T-helper 9 cell (primary cell): Measurements from ENCODE around the gene LYRM4.
"Not testable (repeated sequence)": the region's sequence is repeated elsewhere in the genome, so short reads cannot be mapped to it uniquely, and the experiment has no call there.

Experiments used
- DNase-seq: peaks from one replicate; pipeline ENCODE4 v3.0.0-alpha.2; 2020

LYRM4 gene

GRCh38 chr6:5071216-5071615 lies 189.5 kb downstream of the LYRM4 start:
- no peak for DNase-seq

DNA sequence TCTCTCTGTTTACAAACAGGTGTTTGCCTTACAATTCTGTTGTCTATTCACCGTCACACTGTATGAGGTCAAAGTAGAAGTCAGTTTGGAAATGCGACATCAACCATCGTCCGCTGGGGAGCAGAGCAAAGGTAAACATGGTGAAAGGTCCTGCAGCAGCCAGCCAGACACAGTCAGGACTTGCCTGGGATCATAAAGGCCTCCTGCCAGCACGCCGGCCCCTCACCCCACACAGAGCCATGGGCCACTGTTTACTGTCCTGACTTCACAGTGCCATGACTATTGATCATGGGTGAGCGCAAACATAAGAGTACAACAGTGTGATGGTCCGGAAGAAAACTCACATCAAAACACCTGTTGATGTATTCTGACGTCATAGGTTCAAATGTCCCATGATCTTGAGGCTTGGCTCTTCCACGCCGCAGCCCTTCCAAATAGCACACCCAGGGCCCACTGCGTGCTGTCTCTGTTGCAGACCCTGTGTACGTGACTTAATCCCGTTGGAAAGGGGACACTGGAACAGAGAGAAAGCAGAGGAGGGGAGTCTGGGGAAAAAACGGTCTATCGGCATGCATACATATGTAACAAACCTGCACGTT lies 192.5 kb downstream of the LYRM4 start:
- DNase-seq, result no peak

DNA sequence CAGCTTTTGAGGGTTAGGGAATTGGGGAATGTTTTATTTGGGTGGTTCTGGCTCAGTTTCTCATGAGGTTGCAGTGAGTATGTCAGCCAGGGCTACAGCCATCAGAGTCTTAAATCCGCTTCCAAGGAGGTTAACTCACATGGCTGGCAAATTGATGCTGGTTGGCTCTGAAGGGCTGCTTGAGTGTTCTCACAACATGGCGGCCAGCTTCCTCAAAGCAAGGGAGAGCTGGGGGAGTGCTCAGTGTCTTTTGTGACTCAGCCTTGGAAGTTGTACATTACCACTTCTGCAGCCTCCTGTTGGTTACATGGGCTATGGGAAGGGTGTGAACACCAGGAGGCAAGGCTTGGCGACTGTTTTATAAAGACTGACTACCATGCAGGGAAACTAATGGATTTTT lies 193.4 kb downstream of the LYRM4 start:
- no peak for DNase-seq

DNA sequence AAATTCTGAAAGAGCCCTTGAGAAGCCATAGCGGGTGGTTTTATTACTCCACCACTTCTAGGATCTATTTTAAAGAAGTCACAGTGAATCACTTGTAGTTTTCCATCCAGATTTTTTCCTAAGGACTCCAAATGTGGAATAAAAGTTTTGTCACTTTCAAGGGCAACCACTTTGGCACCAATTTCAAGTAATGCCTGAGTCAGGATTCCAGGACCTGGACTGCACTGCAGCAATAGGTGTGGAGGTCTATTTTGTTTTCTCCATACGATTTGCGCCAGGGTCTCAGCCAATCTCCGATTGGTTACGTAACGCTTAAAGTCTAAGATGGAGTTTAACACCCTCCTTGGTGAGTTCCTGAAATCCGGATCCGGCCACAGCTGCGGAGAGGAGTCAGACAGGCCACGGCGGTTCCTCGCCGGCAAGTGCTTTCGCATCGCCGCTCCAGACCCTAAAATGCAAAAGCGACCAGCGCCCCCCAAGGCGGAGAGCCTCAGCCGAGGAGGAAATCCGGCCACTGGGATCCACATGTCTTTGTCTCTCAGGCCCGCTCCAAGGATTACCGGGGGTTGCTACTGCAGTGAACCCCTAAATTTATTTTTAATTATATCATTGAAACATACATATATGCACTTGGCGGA lies 194.2 kb downstream of the LYRM4 start:
- no peak for DNase-seq

DNA sequence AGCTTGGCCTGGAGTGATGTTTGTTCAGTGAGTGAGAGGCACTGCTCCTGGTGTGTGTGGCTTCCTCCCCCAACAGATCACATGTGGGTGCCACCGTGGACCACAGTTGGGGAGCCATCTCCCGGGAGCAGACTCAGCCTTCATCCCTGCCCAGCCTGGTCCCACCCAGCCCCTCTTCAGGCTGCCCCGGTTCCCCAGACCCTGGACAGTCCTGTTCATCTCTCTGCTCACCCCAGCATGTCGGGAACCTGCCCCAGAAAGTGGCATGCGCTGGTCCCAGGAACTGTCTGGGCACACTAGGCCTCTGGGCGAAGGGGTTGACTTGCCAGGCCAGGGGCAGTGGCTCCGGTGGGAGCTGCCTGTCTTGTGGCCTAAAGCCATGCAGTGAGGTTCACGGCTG lies 197.1 kb downstream of the LYRM4 start:
- no peak for DNase-seq

DNA sequence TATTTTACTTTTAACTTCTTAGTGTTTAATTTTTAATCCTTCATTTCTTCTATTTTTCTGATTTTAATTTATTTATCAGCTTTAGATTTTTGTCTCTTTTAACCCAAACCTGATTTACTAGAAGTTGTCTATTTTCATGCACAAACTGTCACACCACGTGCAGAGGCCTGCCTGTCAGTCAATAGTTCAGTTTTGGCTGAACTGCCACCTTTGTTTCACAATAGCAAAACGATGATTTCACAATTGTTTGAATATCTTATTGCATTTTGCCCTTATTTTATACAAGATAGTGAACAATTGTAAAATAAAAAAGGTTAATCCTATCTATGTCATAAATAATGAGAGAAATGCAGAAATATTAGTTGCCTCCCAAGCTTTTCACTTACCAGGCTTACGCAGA lies 199.6 kb downstream of the LYRM4 start:
- DNase-seq, result no peak

DNA sequence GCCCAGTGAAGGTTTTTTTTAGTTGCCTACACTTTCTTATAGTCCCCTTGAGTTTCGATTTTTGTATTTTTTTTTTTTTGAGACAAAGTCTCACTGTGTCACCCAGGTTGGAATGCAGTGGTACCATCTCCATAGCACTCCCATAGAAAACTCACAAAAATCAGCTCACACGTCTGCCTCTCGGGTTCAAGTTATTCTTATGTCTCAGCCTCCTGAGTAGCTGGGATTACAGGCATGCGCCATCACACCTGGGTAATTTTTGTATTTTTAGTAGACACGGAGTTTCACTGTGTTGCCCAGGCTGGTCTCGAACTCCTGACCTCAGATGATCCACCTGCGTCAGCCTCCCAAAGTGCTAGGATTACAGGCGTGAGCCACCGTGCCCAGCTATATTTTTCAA lies 200.3 kb downstream of the LYRM4 start:
- DNase-seq, result not testable (repeated sequence)

DNA sequence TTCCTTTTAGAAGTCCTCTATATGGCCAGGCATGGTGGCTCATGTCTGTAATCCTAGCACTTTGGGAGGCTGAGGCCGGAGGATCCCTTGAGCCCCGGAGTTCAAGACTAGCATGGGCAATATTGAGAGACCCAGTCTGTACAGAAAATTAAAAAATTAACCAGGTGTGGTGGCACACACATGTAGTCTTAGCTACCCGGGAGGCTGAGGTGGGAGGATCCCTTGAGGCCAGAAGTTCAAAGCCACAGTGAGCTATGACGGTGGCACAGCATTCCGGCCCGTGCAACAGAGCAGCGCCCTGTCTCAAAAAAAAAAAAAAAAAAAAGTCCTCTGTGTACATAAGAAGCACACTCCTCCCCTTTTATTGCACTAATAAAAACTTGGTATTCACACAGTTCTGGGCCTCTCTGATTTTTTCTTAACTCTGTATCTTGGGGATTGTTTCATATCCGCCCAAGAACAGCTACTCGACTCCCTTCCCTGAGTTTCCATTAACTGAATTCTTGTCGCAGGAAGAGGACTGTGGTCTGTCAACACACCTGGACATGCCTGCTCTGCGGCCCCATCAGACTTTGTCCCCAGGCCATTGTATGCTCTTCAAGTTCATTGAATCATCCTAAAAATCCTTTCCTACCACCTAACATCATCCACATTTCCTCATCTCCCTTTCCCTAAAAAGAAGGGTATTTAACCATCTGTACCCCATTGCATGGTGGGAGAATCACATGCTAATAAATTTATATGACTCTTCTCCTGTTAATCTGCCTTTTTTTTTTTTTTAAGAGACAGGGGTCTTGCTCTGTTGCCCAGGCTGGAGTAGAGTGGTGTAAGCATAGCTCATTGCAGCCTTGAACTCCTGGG lies 201.5 kb downstream of the LYRM4 start:
- DNase-seq, result no peak
